A549 (cell line): ENCODE measurements around the gene CLSTN2. TPM values are rescaled to one million over a fixed set of nuclear protein-coding genes. Genes with fewer than 3 reads are reported as not detected.

Experiments used
- ATAC-seq, 2 experiments: fragments of 200-7000 bp in 1 of 2; fragments of >200 bp in 1 of 2; cut with Nextera tagmentation in 1 of 2; cut with Tn5 transposase in 1 of 2; 3 replicates each; pipeline versions ENCODE4 v1.8.0 to v1.9.1; 2018 to 2020; ENCODE audit warnings: mild to moderate bottlenecking in 1 of 2, moderate library complexity in 1 of 2
- CTCF ChIA-PET: fragments of 300-600 bp; sonication (Branson Sonifier 250); formaldehyde crosslinking; extraction: SDS; loops from one replicate; lab custom pipeline; 2021; ENCODE audit warnings: antibody characterized with exemption, inconsistent platforms; lab: Yijun Ruan, JAX
- POLR2A ChIA-PET: fragments of 350-600 bp; formaldehyde crosslinking; extraction: SDS; loops from one replicate; lab custom pipeline; 2021; ENCODE audit warnings: antibody characterized with exemption, inconsistent platforms; lab: Yijun Ruan, JAX
- DNase-seq, 2 experiments: peaks; one replicate each; pipeline versions ENCODE4 v3.0.0 to v3.0.0-alpha.2; 2011 to 2016; ENCODE audit warnings: low read depth in 1 of 2, low spot score in 1 of 2
- FAIRE-seq: peaks from 2 replicates; lab custom pipeline; 2011; peaks lifted over from hg19 to GRCh38; lab: Jason Lieb, UNC
- H3K27ac ChIP-seq, 2 experiments: fragments of >200 bp; sonication (Bioruptor Twin); formaldehyde crosslinking; 3 replicates each; pipeline ENCODE4 v1.5.1; 2016 to 2017
- H3K4me1 ChIP-seq: fragments of >200 bp; sonication (Bioruptor Twin); formaldehyde crosslinking; 3 replicates; pipeline ENCODE4 v1.6.1; 2016
- H3K4me2 ChIP-seq: fragments of >200 bp; sonication (Bioruptor Twin); formaldehyde crosslinking; 3 replicates; pipeline ENCODE4 v1.6.1; 2016
- H3K4me3 ChIP-seq: fragments of >200 bp; sonication (Bioruptor Twin); formaldehyde crosslinking; 3 replicates; pipeline ENCODE4 v1.5.1; 2016
- H3K9me3 ChIP-seq: fragments of >200 bp; sonication (Bioruptor Twin); formaldehyde crosslinking; 3 replicates; pipeline ENCODE4 v1.6.1; 2016
- CHD2 ChIP-seq: fragments of 150-350 bp; IDR thresholded peaks from 2 replicates; pipeline ENCODE4 v1.6.1; 2014; ENCODE audit warnings: low read length; ENCODE audit not compliant: partially characterized antibody
- E2F6 ChIP-seq: IDR thresholded peaks from 2 replicates; pipeline ENCODE4 v1.6.1; 2012; ENCODE audit warnings: low read depth, borderline replicate concordance
- EHF ChIP-seq: fragments of 250-450 bp; sonication (Bioruptor Pico); IDR thresholded peaks from 2 replicates; pipeline ENCODE4 v1.5.0; 2020; ENCODE audit warnings: mild to moderate bottlenecking
- EHMT2 ChIP-seq: fragments of 200-600 bp; sonication (generic); IDR thresholded peaks from 2 replicates; pipeline ENCODE4 v1.6.1; 2016; ENCODE audit warnings: antibody characterized with exemption, low read depth, mild to moderate bottlenecking, moderate library complexity
- ESRRA ChIP-seq: fragments of 150-350 bp; IDR thresholded peaks from 2 replicates; pipeline ENCODE4 v1.6.1; 2014; ENCODE audit warnings: mild to moderate bottlenecking, low read length, borderline replicate concordance
- FOSB ChIP-seq: fragments of 250-450 bp; sonication (Bioruptor Pico); IDR thresholded peaks from 2 replicates; pipeline ENCODE4 v1.5.0; 2020; ENCODE audit warnings: mild to moderate bottlenecking, moderate library complexity
- FOXS1 ChIP-seq: fragments of 250-450 bp; sonication (Bioruptor Pico); IDR thresholded peaks from 2 replicates; pipeline ENCODE4 v1.5.0; 2020; ENCODE audit warnings: mild to moderate bottlenecking, moderate library complexity
- GATA3 ChIP-seq: IDR thresholded peaks from 2 replicates; pipeline ENCODE4 v1.6.1; 2012; ENCODE audit warnings: borderline replicate concordance
- HEYL ChIP-seq: fragments of 250-450 bp; sonication (Bioruptor Pico); IDR thresholded peaks from 2 replicates; pipeline ENCODE4 v1.8.0; 2021; ENCODE audit warnings: mild to moderate bottlenecking, moderate library complexity
- HOXA7 ChIP-seq: fragments of 250-450 bp; sonication (Bioruptor Pico); IDR thresholded peaks from 2 replicates; pipeline ENCODE4 v1.5.0; 2020; ENCODE audit warnings: mild to moderate bottlenecking, moderate library complexity
- HOXB13 ChIP-seq: fragments of 250-450 bp; sonication (Bioruptor Pico); IDR thresholded peaks from 2 replicates; pipeline ENCODE4 v1.5.0; 2020; ENCODE audit warnings: low read depth, mild to moderate bottlenecking, moderate library complexity
- KDM1A ChIP-seq: fragments of 200-600 bp; sonication (generic); IDR thresholded peaks from 2 replicates; pipeline ENCODE4 v1.6.1; 2016; ENCODE audit warnings: low read depth, mild to moderate bottlenecking
- KDM5A ChIP-seq: fragments of 200-600 bp; sonication (generic); IDR thresholded peaks from 2 replicates; pipeline ENCODE4 v1.6.1; 2016; ENCODE audit warnings: antibody characterized with exemption, mild to moderate bottlenecking
- MAX ChIP-seq: IDR thresholded peaks from 2 replicates; pipeline ENCODE4 v1.6.1; 2012
- MAZ ChIP-seq: fragments of 150-350 bp; IDR thresholded peaks from 2 replicates; pipeline ENCODE4 v1.6.1; 2014; ENCODE audit warnings: antibody characterized with exemption, low read depth, low read length, borderline replicate concordance
- NFE2L2 ChIP-seq: fragments of 150-350 bp; conservative IDR thresholded peaks from 2 replicates; pipeline ENCODE4 v1.6.1; 2014; ENCODE audit warnings: low read length
- NPAS2 ChIP-seq: fragments of 250-450 bp; sonication (Bioruptor Pico); IDR thresholded peaks from 2 replicates; pipeline ENCODE4 v1.8.0; 2022; ENCODE audit warnings: mild to moderate bottlenecking, moderate library complexity, borderline replicate concordance
- PBX3 ChIP-seq: IDR thresholded peaks from 2 replicates; pipeline ENCODE4 v1.6.1; 2012
- RAD21 ChIP-seq, 2 experiments: fragments of >200 bp in 1 of 2; sonication (Bioruptor Twin) in 1 of 2; formaldehyde crosslinking in 1 of 2; IDR thresholded peaks in 1 of 2; conservative IDR thresholded peaks in 1 of 2; 2 replicates in 1 of 2; 3 replicates in 1 of 2; pipeline ENCODE4 v1.6.1; 2012 to 2018; ENCODE audit warnings: inconsistent platforms in 1 of 2
- RARB ChIP-seq: fragments of 250-450 bp; sonication (Bioruptor Pico); IDR thresholded peaks from 2 replicates; pipeline ENCODE4 v1.8.0; 2021; ENCODE audit warnings: mild to moderate bottlenecking, moderate library complexity
- RCOR1 ChIP-seq: fragments of 150-350 bp; IDR thresholded peaks from 2 replicates; pipeline ENCODE4 v1.6.1; 2014; ENCODE audit warnings: antibody characterized with exemption, low read length, low read depth
- REST ChIP-seq: fragments of 200-600 bp; sonication (generic); IDR thresholded peaks from 2 replicates; pipeline ENCODE4 v1.6.1; 2016; ENCODE audit warnings: antibody characterized with exemption, mild to moderate bottlenecking, moderate library complexity
- RNF2 ChIP-seq: fragments of 200-600 bp; sonication (generic); IDR thresholded peaks from 2 replicates; pipeline ENCODE4 v1.6.1; 2016; ENCODE audit warnings: low read depth, mild to moderate bottlenecking, antibody characterized with exemption, moderate library complexity, borderline replicate concordance
- SREBF2 ChIP-seq: fragments of 450-650 bp; IDR thresholded peaks from 2 replicates; pipeline ENCODE4 v1.6.1; 2014; ENCODE audit warnings: mild to moderate bottlenecking, moderate library complexity
- TFCP2L1 ChIP-seq: fragments of 250-450 bp; sonication (Bioruptor Pico); IDR thresholded peaks from 2 replicates; pipeline ENCODE4 v1.5.0; 2021; ENCODE audit warnings: mild to moderate bottlenecking
- TP53 ChIP-seq: fragments of 250-450 bp; sonication (Bioruptor Pico); IDR thresholded peaks from 2 replicates; pipeline ENCODE4 v1.5.0; 2021; ENCODE audit warnings: mild to moderate bottlenecking, moderate library complexity
- USF2 ChIP-seq: fragments of 450-650 bp; IDR thresholded peaks from 2 replicates; pipeline ENCODE4 v1.6.1; 2014; ENCODE audit warnings: antibody characterized with exemption
- WGBS: methylation state at CpG from one replicate; pipeline ENCODE4 v1.1.6; 2017; ENCODE audit errors: missing lambda C conversion rate; 5-methylcytosine and 5-hydroxymethylcytosine counted together
- polyA plus RNA-seq, 4 experiments: library from polyadenylated mRNA; depleted of rRNA in 3 of 4; stranded (reverse); fragments of >200 nt; fragmentation: RNase III in 1 of 4; extraction: RNeasy Plus Mini Kit Qiagen cat#74134 plus additional on column Dnase treatment in 1 of 4; gene quantifications; 2 replicates in 3 of 4; 3 replicates in 1 of 4; pipeline ENCODE4 v1.2.3, GENCODE V29; 2011 to 2017
- TF ChIP-seq, protein P1 (sequence below): fragments of 250-450 bp; sonication (Bioruptor Pico); IDR thresholded peaks from 2 replicates; pipeline ENCODE4 v1.5.0; 2021; ENCODE audit warnings: mild to moderate bottlenecking, moderate library complexity, borderline replicate concordance

The CLSTN2 gene
- polyA plus RNA-seq, 2 of the 4 experiments (the other 2 are of a cell fraction), result 0.03 to 0.04 TPM

GRCh38 chr3:140296796-140297352 is 361.9 kb downstream of the CLSTN2 start (continued):
- TF ChIP-seq SREBF2 (no peak), HOXA7 (CRISPR knock-in tag) (no peak), TP53 (CRISPR knock-in tag) (no peak)
- TF ChIP-seq, protein P1, sequence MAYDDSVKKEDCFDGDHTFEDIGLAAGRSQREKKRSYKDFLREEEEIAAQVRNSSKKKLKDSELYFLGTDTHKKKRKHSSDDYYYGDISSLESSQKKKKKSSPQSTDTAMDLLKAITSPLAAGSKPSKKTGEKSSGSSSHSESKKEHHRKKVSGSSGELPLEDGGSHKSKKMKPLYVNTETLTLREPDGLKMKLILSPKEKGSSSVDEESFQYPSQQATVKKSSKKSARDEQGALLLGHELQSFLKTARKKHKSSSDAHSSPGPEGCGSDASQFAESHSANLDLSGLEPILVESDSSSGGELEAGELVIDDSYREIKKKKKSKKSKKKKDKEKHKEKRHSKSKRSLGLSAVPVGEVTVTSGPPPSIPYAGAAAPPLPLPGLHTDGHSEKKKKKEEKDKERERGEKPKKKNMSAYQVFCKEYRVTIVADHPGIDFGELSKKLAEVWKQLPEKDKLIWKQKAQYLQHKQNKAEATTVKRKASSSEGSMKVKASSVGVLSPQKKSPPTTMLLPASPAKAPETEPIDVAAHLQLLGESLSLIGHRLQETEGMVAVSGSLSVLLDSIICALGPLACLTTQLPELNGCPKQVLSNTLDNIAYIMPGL (CRISPR knock-in tag), result no peak

DNA sequence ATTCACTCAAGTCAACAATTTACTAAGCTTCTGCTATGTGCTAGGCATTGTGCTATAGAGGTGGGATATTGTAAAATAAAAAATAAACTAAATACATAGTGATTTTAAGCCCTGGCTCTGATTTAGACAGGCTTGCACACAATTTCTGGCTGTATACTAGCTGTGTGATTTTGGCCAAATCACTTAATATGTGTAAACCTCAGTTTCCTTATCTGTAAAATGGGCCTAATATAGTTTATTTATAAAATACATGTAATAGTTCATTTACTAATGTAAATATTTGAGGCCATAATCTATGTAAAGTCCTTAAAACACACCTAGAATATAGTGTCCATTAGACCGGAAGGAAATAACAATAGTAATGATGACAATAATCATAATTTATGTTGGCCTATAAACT is 363.1 kb downstream of the CLSTN2 start:
- POLR2A ChIA-PET, result no interaction called here
- no peak for TF ChIP-seq FOXS1 (CRISPR knock-in tag)
- no peak for TF ChIP-seq NFE2L2
- TF ChIP-seq EHF (CRISPR knock-in tag), result no peak
- no peak for TF ChIP-seq TFCP2L1 (CRISPR knock-in tag)
- TF ChIP-seq RCOR1, result no peak
- TF ChIP-seq RARB, result no peak
- no peak overlapping the region for H3K4me2 ChIP-seq
- DNase-seq, result no peak
- no peaks in the 10 kb centered on the region for H3K4me1 ChIP-seq
- no peak for ATAC-seq
- CTCF ChIA-PET, result no interaction called here
- 89% methylated on average over 1 of the region's 1 CpG for WGBS
- H3K27ac ChIP-seq, result no peak overlapping the region
- FAIRE-seq, result no peak
- H3K9me3 ChIP-seq, result no peaks in the 10 kb centered on the region
- H3K4me3 ChIP-seq, result no peak overlapping the region

DNA sequence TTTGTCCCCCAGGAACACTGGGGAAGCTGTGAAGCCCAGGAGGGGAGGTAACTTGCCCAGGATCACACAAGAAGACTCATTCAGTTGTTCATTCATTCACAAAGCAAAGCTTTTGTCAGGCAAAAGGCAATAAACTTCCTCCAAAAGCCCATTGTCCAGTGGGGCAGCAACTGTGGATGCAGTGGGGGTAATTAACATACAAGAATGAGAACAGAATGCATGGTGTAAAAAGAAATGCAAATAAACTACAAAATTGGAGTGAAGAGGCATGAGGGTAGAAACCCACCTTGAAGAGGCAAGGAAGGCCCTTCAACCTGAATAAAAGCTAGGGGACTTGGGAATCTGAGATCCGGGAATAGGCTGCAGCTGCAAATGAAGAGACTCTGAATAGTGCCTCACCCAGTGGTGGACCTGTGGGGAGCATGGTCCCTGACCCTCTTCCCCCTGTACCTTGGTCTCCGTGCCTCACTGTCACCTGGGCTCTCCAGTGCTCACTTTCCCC is 363.6 kb downstream of the CLSTN2 start:
- ATAC-seq (no peak), FAIRE-seq (no peak), DNase-seq (no peak)
- no peak overlapping the region for H3K27ac ChIP-seq
- H3K4me2 ChIP-seq, result no peak overlapping the region
- no peak for TF ChIP-seq FOSB (CRISPR knock-in tag)
- TF ChIP-seq HOXB13 (CRISPR knock-in tag), result no peak
- TF ChIP-seq USF2, result no peak
- no peak for TF ChIP-seq HEYL (CRISPR knock-in tag)
- TF ChIP-seq KDM5A, result no peak
- no peak for TF ChIP-seq RNF2
- TF ChIP-seq SREBF2, result no peak
- no peak for TF ChIP-seq RAD21 (conservative IDR thresholded peaks at IDR 0.05 in 1 of 2, IDR thresholded peaks at IDR 0.05 in 1 of 2)
- TF ChIP-seq CHD2, result no peak
- no peak for TF ChIP-seq ESRRA
- TF ChIP-seq E2F6, result no peak
- TF ChIP-seq KDM1A, result no peak
- TF ChIP-seq GATA3, result no peak
- no peak for TF ChIP-seq EHMT2
- TF ChIP-seq MAZ, result no peak
- TF ChIP-seq PBX3, result no peak
- no peak for TF ChIP-seq REST
- no peak for TF ChIP-seq NPAS2
- TF ChIP-seq MAX, result no peak
- ChIA-PET POLR2A (no interaction called here), CTCF (no interaction called here)
- H3K4me3 ChIP-seq, result no peak overlapping the region
- WGBS, result 7% methylated on average over 2 of the region's 2 CpGs
- no peaks in the 10 kb centered on the region for H3K4me1 ChIP-seq
- H3K9me3 ChIP-seq, result no peaks in the 10 kb centered on the region
